Stimulated activated CD8-positive, alpha-beta memory T cell treated with anti-CD3 and anti-CD28 coated beads, Interleukin-12 subunit alpha, Interleukin-12 subunit beta, amount 100 ng/mL, for 4 hours (primary cell): ENCODE results near the gene DLX6.

ENCODE experiments used
- DNase-seq: peaks from one replicate; pipeline ENCODE4 v3.0.0-alpha.2; 2020; ENCODE audit warnings: low read depth

Gene DLX6

GRCh38 chr7:96996111-96996957 is 9.0 kb upstream of the DLX6 start:
- DNase-seq, result no peak

GRCh38 chr7:96996958-96997511 is 8.3 kb upstream of the DLX6 start:
- no peak for DNase-seq

- no peak for DNase-seq
Observed at GRCh38 chr7:96997512-96998032, 7.8 kb upstream of the DLX6 start.

GRCh38 chr7:96998333-96998732 is 7.0 kb upstream of the DLX6 start:
- no peak for DNase-seq

- DNase-seq, result no peak
Observed at GRCh38 chr7:96998744-96999143, 6.6 kb upstream of the DLX6 start.

- no peak for DNase-seq
Observed at GRCh38 chr7:97001221-97001620, 4.1 kb upstream of the DLX6 start.

- no peak for DNase-seq
Observed at GRCh38 chr7:97001656-97002554, 3.4 kb upstream of the DLX6 start.

- DNase-seq, result no peak
Observed at GRCh38 chr7:97002555-97003261, 2.6 kb upstream of the DLX6 start.

GRCh38 chr7:97003262-97004246 is 1.8 kb upstream of the DLX6 start:
- DNase-seq, result no peak

- no peak for DNase-seq
Observed at GRCh38 chr7:97004247-97005182, 838 bp upstream of the DLX6 start.

GRCh38 chr7:97006055-97006815 is 882 bp downstream of the DLX6 start:
- no peak for DNase-seq

GRCh38 chr7:97006816-97007582 is 1.6 kb downstream of the DLX6 start:
- DNase-seq, result no peak

- DNase-seq, result no peak
Observed at GRCh38 chr7:97007583-97007861, 2.2 kb downstream of the DLX6 start.

GRCh38 chr7:97008275-97008917 is 3.0 kb downstream of the DLX6 start:
- no peak for DNase-seq

GRCh38 chr7:97009753-97010732 is 4.7 kb downstream of the DLX6 start:
- no peak for DNase-seq

- no peak for DNase-seq
Observed at GRCh38 chr7:97011104-97011503, 5.8 kb downstream of the DLX6 start.
